Pulmonary artery endothelial cell (primary cell): ENCODE measurements around the gene LTBP2. TPM values are rescaled to one million over a fixed set of nuclear protein-coding genes. Genes with fewer than 3 reads are reported as not detected.

Experiments used
- DNase-seq: peaks from one replicate; pipeline ENCODE4 v3.0.0-alpha.2; 2011; ENCODE audit warnings: low read depth, low spot score
- total RNA-seq: library from RNA; depleted of rRNA; stranded (reverse); fragments of >200 nt; gene quantifications from 2 replicates; pipeline ENCODE4 v1.2.3, GENCODE V29; 2014

The LTBP2 gene
- total RNA-seq, 1 donor from 2014 or later: 232 TPM

- no peak for DNase-seq
Measured at GRCh38 chr14:74592476-74593201, 19.4 kb downstream of the LTBP2 start.

GRCh38 chr14:74591899-74592298, 20.1 kb downstream of the LTBP2 start:
- DNase-seq: no peak

GRCh38 chr14:74591394-74591793, 20.6 kb downstream of the LTBP2 start:
- DNase-seq: no peak

GRCh38 chr14:74589291-74589879, 22.7 kb downstream of the LTBP2 start:
- no peak for DNase-seq

GRCh38 chr14:74587363-74587707, 24.7 kb downstream of the LTBP2 start:
- no peak for DNase-seq

GRCh38 chr14:74586681-74587362, 25.2 kb downstream of the LTBP2 start:
- DNase-seq: no peak

- DNase-seq: no peak
Measured at GRCh38 chr14:74585406-74586335, 26.4 kb downstream of the LTBP2 start.

GRCh38 chr14:74584951-74585350, 27.1 kb downstream of the LTBP2 start:
- DNase-seq: no peak

- no peak for DNase-seq
Measured at GRCh38 chr14:74583689-74584434, 28.2 kb downstream of the LTBP2 start.

- DNase-seq: peak; percentile 24
Measured at GRCh38 chr14:74582910-74583581, 29.0 kb downstream of the LTBP2 start.

GRCh38 chr14:74580275-74580672, 31.8 kb downstream of the LTBP2 start:
- DNase-seq: no peak

- peak; percentile 44 for DNase-seq
Measured at GRCh38 chr14:74579447-74580274, 32.4 kb downstream of the LTBP2 start.

- no peak for DNase-seq
Measured at GRCh38 chr14:74578479-74578878, 33.6 kb downstream of the LTBP2 start.

GRCh38 chr14:74577948-74578275, 34.1 kb downstream of the LTBP2 start:
- DNase-seq: no peak

GRCh38 chr14:74577247-74577947, 34.6 kb downstream of the LTBP2 start:
- DNase-seq: no peak

GRCh38 chr14:74575936-74576335, 36.1 kb downstream of the LTBP2 start:
- DNase-seq: no peak

- DNase-seq: no peak
Measured at GRCh38 chr14:74575507-74575906, 36.5 kb downstream of the LTBP2 start.

- DNase-seq: no peak
Measured at GRCh38 chr14:74574706-74575105, 37.3 kb downstream of the LTBP2 start.

GRCh38 chr14:74574090-74574433, 38.0 kb downstream of the LTBP2 start:
- DNase-seq: no peak
